Activated B cell treated with CpG ODN at 0.5 μM for 24 hours (primary cell): ENCODE measurements around the gene ROR1. TPM values are rescaled to one million over a fixed set of nuclear protein-coding genes. Genes with fewer than 3 reads are reported as not detected.

Experiments used
- ATAC-seq: fragments of 200-7000 bp; cut with Tn5 transposase; one replicate; pipeline ENCODE4 v1.10.0; 2021; ENCODE audit warnings: low read depth, mild to moderate bottlenecking, moderate library complexity
- CTCF ChIA-PET: fragments of 350-600 bp; sonication (Branson Sonifier 250); formaldehyde crosslinking; loops from one replicate; lab custom pipeline; 2021; ENCODE audit warnings: antibody characterized with exemption; lab: Charles Lee
- POLR2A ChIA-PET: fragments of 350-600 bp; sonication (Branson Sonifier 250); formaldehyde crosslinking; loops from one replicate; lab custom pipeline; 2021; ENCODE audit warnings: antibody characterized with exemption; lab: Charles Lee
- DNase-seq: peaks from one replicate; pipeline ENCODE4 v3.0.0; 2022
- H3K27ac Mint-ChIP-seq: one replicate; pipeline ENCODE4 v1.8.0; 2020; ENCODE audit warnings: mixed read lengths
- H3K27me3 Mint-ChIP-seq: one replicate; pipeline ENCODE4 v1.8.0; 2021; ENCODE audit warnings: mixed read lengths
- H3K36me3 Mint-ChIP-seq: one replicate; pipeline ENCODE4 v1.8.0; 2021; ENCODE audit warnings: low read depth, mixed read lengths
- H3K4me1 Mint-ChIP-seq: one replicate; pipeline ENCODE4 v1.8.0; 2021; ENCODE audit warnings: mixed read lengths
- H3K4me3 Mint-ChIP-seq: one replicate; pipeline ENCODE4 v1.8.0; 2020; ENCODE audit warnings: mild to moderate bottlenecking, mixed read lengths
- H3K9me3 Mint-ChIP-seq: one replicate; pipeline ENCODE4 v1.8.0; 2020; ENCODE audit warnings: mixed read lengths
- intact Hi-C: fragments of 100-400 bp; cut with micrococcal nuclease; formaldehyde crosslinking; loops from one replicate; pipeline ENCODE4 v1.15.1; 2024
- total RNA-seq: library from RNA; stranded (reverse); gene quantifications from 2 replicates; pipeline ENCODE4 v1.2.3, GENCODE V29; 2022
- TF ChIP-seq, protein P1 (sequence below): fragments of 200-600 bp; IDR thresholded peaks from one replicate; pipeline ENCODE4 v1.8.0; 2022; ENCODE audit warnings: antibody characterized with exemption, mild to moderate bottlenecking

ROR1 gene
- total RNA-seq, 1 donor from 2014 or later: 2.2 TPM

DNA sequence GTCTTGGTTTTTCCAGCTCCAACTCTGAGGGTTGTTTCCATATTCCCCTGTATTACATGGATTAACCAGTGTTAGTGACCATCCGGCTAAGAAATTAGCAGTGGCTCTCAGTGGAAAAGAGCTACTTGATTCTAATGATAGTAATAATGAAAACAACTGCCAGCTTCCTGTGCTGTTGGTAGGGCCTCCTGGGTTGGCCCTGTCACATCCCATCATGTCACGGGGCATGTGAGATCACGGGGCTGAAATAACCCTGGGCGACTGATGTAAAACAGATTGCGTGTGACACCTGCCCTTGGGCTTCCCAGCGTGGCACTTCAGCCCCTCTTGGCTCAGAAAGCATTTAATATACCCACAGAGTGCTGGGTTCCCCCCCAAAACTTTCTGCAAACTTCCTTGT is 149.0 kb downstream of the ROR1 start:
- CTCF ChIA-PET: interaction anchor here (0.6 kb wide), 1 partner anchor 9 kb away, joined by 3 read pairs; no protein-coding TSS in a partner anchor
- ATAC-seq (no peak), DNase-seq (no peak)
- H3K4me3 Mint-ChIP-seq: no peak overlapping the region
- POLR2A ChIA-PET: no interaction called here
- peaks cover 6% of the 10 kb centered on the region for H3K27me3 Mint-ChIP-seq
- TF ChIP-seq, protein P1, sequence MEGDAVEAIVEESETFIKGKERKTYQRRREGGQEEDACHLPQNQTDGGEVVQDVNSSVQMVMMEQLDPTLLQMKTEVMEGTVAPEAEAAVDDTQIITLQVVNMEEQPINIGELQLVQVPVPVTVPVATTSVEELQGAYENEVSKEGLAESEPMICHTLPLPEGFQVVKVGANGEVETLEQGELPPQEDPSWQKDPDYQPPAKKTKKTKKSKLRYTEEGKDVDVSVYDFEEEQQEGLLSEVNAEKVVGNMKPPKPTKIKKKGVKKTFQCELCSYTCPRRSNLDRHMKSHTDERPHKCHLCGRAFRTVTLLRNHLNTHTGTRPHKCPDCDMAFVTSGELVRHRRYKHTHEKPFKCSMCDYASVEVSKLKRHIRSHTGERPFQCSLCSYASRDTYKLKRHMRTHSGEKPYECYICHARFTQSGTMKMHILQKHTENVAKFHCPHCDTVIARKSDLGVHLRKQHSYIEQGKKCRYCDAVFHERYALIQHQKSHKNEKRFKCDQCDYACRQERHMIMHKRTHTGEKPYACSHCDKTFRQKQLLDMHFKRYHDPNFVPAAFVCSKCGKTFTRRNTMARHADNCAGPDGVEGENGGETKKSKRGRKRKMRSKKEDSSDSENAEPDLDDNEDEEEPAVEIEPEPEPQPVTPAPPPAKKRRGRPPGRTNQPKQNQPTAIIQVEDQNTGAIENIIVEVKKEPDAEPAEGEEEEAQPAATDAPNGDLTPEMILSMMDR: no peak
- no peak overlapping the region for H3K27ac Mint-ChIP-seq
- no peaks in the 10 kb centered on the region for H3K9me3 Mint-ChIP-seq
- intact Hi-C loops: no loop called here
- no peaks in the 10 kb centered on the region for H3K36me3 Mint-ChIP-seq
- H3K4me1 Mint-ChIP-seq: no peaks in the 10 kb centered on the region

DNA sequence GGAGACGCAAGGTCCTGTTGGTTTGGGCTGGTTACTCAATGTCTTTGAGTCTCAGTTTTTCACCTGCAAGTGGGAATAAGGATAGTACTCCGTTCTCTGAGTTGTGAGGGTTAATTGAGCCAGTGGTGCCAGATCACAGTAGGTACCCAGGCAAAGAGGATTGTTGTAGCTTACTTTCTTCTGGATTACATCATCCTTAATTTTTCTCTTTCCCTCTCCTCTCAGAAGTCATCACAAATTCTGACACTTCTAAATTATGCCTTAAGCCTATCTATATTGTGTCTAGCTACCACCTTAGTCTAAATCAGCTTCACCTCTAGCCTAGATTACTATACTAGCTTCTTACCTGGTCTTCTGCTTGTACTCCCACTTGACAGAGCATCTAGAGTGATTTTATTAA is 149.5 kb downstream of the ROR1 start:
- Mint-ChIP-seq H3K27me3 (peaks cover 6% of the 10 kb centered on the region), H3K4me1 (no peaks in the 10 kb centered on the region), H3K36me3 (no peaks in the 10 kb centered on the region), H3K4me3 (no peak overlapping the region), H3K27ac (no peak overlapping the region), H3K9me3 (no peaks in the 10 kb centered on the region)
- ATAC-seq: no peak
- intact Hi-C loops: no loop called here
- DNase-seq: no peak
- POLR2A ChIA-PET: no interaction called here
- CTCF ChIA-PET: interaction anchor here (0.6 kb wide), 1 partner anchor 10 kb away, joined by 3 read pairs; no protein-coding TSS in a partner anchor
- TF ChIP-seq, protein P1: no peak

DNA sequence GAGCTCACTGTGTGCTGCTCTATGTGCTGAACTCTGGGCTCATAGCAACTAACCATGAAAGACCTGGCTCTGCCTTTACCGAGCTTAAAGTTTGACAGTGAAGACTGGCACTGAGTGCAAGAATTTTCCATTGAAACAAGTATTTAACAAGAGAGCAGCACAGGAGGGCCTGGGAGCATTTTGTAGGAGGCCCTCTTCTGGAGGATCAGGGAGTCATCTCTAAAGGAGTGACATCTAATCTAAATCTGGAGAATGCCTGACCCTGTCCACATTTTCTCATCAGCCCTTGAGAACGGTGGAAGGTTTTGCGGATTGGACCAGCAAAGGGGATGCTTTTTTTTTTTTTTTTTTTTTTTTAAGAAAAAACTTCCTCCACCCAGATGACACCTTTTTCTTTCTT is 150.8 kb downstream of the ROR1 start:
- H3K27ac Mint-ChIP-seq: no peak overlapping the region
- CTCF ChIA-PET: no interaction called here
- TF ChIP-seq, protein P1: no peak
- DNase-seq (no peak), ATAC-seq (no peak)
- H3K36me3 Mint-ChIP-seq: no peaks in the 10 kb centered on the region
- H3K9me3 Mint-ChIP-seq: no peaks in the 10 kb centered on the region
- H3K27me3 Mint-ChIP-seq: peaks cover 6% of the 10 kb centered on the region
- POLR2A ChIA-PET: no interaction called here
- intact Hi-C loops: no loop called here
- H3K4me1 Mint-ChIP-seq: no peaks in the 10 kb centered on the region
- H3K4me3 Mint-ChIP-seq: no peak overlapping the region

DNA sequence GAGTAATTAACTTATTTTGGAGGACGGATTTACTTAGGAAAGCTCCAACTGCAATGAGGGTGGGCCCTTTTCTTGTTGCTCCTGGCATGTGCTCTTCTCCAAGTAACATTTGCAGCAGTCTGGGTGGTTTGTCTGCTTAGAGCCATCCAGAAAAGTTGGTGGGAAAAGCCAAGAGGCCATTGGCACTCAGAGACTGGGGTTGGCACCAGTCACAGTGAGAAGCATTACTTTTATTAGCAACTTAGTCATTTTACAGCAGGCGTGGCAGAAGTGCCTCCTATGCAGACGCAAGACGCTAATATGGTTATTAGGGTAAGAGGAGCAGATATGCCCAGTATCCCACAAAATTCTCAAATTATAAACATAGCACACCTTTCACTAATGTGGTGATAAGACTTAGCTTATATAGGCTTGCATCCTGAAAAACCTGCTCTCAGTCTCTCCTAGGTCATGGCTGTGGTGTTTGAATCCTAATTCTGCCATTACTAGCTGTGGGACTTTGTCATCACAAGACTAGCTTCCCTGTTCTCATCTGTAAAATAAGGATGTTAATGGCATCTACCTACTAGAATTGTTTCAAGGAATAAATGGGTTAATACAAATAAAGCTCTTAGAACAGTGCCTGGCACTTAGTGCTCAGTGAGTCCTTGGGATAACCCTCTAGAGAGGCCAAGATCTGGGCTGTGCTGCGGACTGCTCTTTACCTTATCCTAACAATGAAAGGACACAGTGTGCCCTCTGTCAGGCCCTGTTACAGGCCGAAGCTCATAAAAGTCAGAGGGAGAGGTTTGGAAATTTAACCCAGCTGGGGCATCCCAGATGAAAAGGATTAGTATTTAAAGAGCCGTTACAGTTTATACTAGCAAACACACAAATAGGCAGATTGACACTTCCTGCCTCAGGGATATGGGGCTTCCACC is 154.6 kb downstream of the ROR1 start:
- CTCF ChIA-PET: no interaction called here
- Mint-ChIP-seq H3K4me1 (no peaks in the 10 kb centered on the region), H3K9me3 (no peaks in the 10 kb centered on the region), H3K36me3 (no peaks in the 10 kb centered on the region), H3K27me3 (no peaks in the 10 kb centered on the region), H3K27ac (no peak overlapping the region), H3K4me3 (no peak overlapping the region)
- POLR2A ChIA-PET: no interaction called here
- ATAC-seq: no peak
- intact Hi-C loops: no loop called here
- no peak for DNase-seq
- TF ChIP-seq, protein P1: no peak

DNA sequence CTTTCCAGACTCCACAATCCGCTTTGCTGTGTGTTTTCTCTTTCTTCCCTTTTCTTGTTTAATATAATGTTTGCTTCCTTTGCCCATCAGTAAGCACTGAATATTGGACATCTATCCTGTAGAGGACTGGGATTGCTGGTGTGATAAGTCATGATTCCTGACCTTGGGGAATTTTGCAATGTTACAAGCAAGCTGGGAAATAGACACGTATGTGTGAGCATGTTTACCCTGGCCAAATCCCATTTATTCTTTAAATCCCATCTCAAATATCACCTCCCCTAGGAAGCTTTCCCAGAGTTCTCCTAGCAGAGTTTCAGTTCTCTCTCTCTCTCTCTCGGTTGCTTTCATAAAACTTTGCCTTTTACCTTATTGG is 155.3 kb downstream of the ROR1 start:
- H3K27ac Mint-ChIP-seq: no peak overlapping the region
- ATAC-seq: no peak
- no peaks in the 10 kb centered on the region for H3K27me3 Mint-ChIP-seq
- H3K4me3 Mint-ChIP-seq: no peak overlapping the region
- POLR2A ChIA-PET: no interaction called here
- no peak for DNase-seq
- CTCF ChIA-PET: interaction anchor here (1.0 kb wide), 1 partner anchor 14 kb away, joined by 3 read pairs; no protein-coding TSS in a partner anchor
- intact Hi-C loops: no loop called here
- H3K36me3 Mint-ChIP-seq: no peaks in the 10 kb centered on the region
- H3K9me3 Mint-ChIP-seq: no peaks in the 10 kb centered on the region
- H3K4me1 Mint-ChIP-seq: no peaks in the 10 kb centered on the region
- TF ChIP-seq, protein P1: no peak
